Gastrocnemius medialis (tissue), 4 donors: ENCODE data around the gene FAM204A.

Experiments used
- CTCF ChIP-seq, 5 experiments: fragments of 450-650 bp in 3 of 5; fragments of 200-600 bp in 2 of 5; sonication (generic) in 2 of 5; IDR thresholded peaks in 4 of 5; conservative IDR thresholded peaks in 1 of 5; 1 replicate in 4 of 5; 2 replicates in 1 of 5; pipeline ENCODE4 v1.5.1; 2016 to 2019; ENCODE audit warnings: antibody characterized with exemption in 5 of 5, mild to moderate bottlenecking in 3 of 5, moderate library complexity in 3 of 5
- POLR2A ChIP-seq, 2 donors: fragments of 450-650 bp; IDR thresholded peaks; one replicate each; pipeline ENCODE4 v1.6.1; 2017; ENCODE audit warnings: antibody characterized with exemption in 2 of 2, mild to moderate bottlenecking in 2 of 2, moderate library complexity in 2 of 2

- no peak for TF ChIP-seq CTCF (IDR thresholded peaks at IDR 0.05 in 4 of 5, conservative IDR thresholded peaks at IDR 0.05 in 1 of 5)
- no peak for TF ChIP-seq POLR2A (IDR thresholded peaks at IDR 0.05)
Observed at GRCh38 chr10:118291122-118291521, 51.0 kb downstream of the FAM204A start.
